ENCODE data around the gene MAML2.

DNA sequence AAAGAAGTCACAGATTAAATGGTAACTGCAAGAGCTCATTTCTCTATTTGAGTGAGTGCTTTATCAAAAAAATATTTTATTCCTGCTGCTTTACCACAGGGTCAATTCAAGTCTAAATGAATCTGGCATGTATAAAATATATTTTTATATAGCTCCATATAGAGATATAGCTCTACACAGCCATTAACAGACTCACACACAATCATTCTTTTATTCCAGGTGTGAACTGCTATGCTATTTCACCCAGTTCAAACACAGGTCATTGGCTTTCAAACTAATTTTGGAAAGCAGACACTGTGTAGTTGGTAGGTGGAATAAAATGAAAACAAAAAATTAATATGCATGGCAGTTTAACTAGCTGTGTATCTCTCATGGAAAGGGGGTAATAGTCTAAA, 63.1 kb downstream of the MAML2 start:
- TF ChIP-seq, protein P1, sequence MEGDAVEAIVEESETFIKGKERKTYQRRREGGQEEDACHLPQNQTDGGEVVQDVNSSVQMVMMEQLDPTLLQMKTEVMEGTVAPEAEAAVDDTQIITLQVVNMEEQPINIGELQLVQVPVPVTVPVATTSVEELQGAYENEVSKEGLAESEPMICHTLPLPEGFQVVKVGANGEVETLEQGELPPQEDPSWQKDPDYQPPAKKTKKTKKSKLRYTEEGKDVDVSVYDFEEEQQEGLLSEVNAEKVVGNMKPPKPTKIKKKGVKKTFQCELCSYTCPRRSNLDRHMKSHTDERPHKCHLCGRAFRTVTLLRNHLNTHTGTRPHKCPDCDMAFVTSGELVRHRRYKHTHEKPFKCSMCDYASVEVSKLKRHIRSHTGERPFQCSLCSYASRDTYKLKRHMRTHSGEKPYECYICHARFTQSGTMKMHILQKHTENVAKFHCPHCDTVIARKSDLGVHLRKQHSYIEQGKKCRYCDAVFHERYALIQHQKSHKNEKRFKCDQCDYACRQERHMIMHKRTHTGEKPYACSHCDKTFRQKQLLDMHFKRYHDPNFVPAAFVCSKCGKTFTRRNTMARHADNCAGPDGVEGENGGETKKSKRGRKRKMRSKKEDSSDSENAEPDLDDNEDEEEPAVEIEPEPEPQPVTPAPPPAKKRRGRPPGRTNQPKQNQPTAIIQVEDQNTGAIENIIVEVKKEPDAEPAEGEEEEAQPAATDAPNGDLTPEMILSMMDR (IDR thresholded peaks at IDR 0.05) = no peak
- TF ChIP-seq POLR2AphosphoS5 (IDR thresholded peaks at IDR 0.05; ENCODE audit: low read depth, low read length) = no peak
- TF ChIP-seq TCF7L2 (IDR thresholded peaks at IDR 0.05; ENCODE audit: low read depth, low read length) = no peak
- TF ChIP-seq, protein P2, sequence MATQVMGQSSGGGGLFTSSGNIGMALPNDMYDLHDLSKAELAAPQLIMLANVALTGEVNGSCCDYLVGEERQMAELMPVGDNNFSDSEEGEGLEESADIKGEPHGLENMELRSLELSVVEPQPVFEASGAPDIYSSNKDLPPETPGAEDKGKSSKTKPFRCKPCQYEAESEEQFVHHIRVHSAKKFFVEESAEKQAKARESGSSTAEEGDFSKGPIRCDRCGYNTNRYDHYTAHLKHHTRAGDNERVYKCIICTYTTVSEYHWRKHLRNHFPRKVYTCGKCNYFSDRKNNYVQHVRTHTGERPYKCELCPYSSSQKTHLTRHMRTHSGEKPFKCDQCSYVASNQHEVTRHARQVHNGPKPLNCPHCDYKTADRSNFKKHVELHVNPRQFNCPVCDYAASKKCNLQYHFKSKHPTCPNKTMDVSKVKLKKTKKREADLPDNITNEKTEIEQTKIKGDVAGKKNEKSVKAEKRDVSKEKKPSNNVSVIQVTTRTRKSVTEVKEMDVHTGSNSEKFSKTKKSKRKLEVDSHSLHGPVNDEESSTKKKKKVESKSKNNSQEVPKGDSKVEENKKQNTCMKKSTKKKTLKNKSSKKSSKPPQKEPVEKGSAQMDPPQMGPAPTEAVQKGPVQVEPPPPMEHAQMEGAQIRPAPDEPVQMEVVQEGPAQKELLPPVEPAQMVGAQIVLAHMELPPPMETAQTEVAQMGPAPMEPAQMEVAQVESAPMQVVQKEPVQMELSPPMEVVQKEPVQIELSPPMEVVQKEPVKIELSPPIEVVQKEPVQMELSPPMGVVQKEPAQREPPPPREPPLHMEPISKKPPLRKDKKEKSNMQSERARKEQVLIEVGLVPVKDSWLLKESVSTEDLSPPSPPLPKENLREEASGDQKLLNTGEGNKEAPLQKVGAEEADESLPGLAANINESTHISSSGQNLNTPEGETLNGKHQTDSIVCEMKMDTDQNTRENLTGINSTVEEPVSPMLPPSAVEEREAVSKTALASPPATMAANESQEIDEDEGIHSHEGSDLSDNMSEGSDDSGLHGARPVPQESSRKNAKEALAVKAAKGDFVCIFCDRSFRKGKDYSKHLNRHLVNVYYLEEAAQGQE (IDR thresholded peaks at IDR 0.05; ENCODE audit: insufficient read depth in 1 of 2, low read depth in 2 of 2, low read length in 1 of 2) = no peak

Data from Panc1 (cell line).